ES-I3 (cell line): ENCODE measurements around the gene IGFN1.

Experiments used
- H3K36me3 ChIP-seq: 2 replicates; pipeline ENCODE4 v1.6.1; 2013; ENCODE audit warnings: mild to moderate bottlenecking, low read length, control low read depth, moderate library complexity; ENCODE audit not compliant: insufficient read depth
- H3K4me1 ChIP-seq: 2 replicates; pipeline ENCODE4 v1.6.1; 2013; ENCODE audit warnings: mild to moderate bottlenecking, control low read depth, low read length; ENCODE audit not compliant: insufficient read depth
- H3K9ac ChIP-seq: 2 replicates; pipeline ENCODE4 v1.6.1; 2013; ENCODE audit warnings: low read depth, mild to moderate bottlenecking, low read length, moderate library complexity
- H3K9me3 ChIP-seq: 2 replicates; pipeline ENCODE4 v1.6.1; 2013; ENCODE audit warnings: mild to moderate bottlenecking, low read length, moderate library complexity; ENCODE audit not compliant: control insufficient read depth, insufficient read depth

IGFN1 gene

GRCh38 chr1:201190624-201191051 lies at the start of gene IGFN1:
Gene IGFN1, plus strand, starts transcription at chr1:201190824. Its CDS starts 2,470 bp downstream, at chr1:201193294.
- Histone ChIP-seq H3K9ac (no peak within 1 kb of the TSS), H3K36me3 (no peaks in the 10 kb centered on the region), H3K9me3 (no peaks in the 10 kb centered on the region), H3K4me1 (no peaks in the 10 kb centered on the region)

GRCh38 chr1:201140941-201141260 lies 49.7 kb upstream of the IGFN1 start:
- Histone ChIP-seq H3K36me3 (peaks cover 24% of the 10 kb centered on the region), H3K9ac (no peak overlapping the region), H3K9me3 (no peaks in the 10 kb centered on the region), H3K4me1 (no peaks in the 10 kb centered on the region)

- H3K36me3 ChIP-seq, result peaks cover 26% of the 10 kb centered on the region
- no peaks in the 10 kb centered on the region for H3K9me3 ChIP-seq
- H3K4me1 ChIP-seq, result no peaks in the 10 kb centered on the region
- H3K9ac ChIP-seq, result no peak overlapping the region
Observed at GRCh38 chr1:201141418-201141817, 49.2 kb upstream of the IGFN1 start.

- Histone ChIP-seq H3K36me3 (peaks cover 29% of the 10 kb centered on the region), H3K9ac (no peak overlapping the region), H3K4me1 (no peaks in the 10 kb centered on the region), H3K9me3 (no peaks in the 10 kb centered on the region)
Observed at GRCh38 chr1:201142011-201142848, 48.4 kb upstream of the IGFN1 start.

GRCh38 chr1:201142849-201143725 lies 47.5 kb upstream of the IGFN1 start:
- Histone ChIP-seq H3K4me1 (no peaks in the 10 kb centered on the region), H3K9ac (no peak overlapping the region), H3K36me3 (peaks cover 34% of the 10 kb centered on the region)

GRCh38 chr1:201143726-201144635 lies 46.6 kb upstream of the IGFN1 start:
- Histone ChIP-seq H3K36me3 (peaks cover 42% of the 10 kb centered on the region), H3K9me3 (no peaks in the 10 kb centered on the region), H3K4me1 (no peaks in the 10 kb centered on the region), H3K9ac (no peak overlapping the region)

More at GRCh38 chr1:201142849-201143725, 47.5 kb upstream of the IGFN1 start:
- no peaks in the 10 kb centered on the region for H3K9me3 ChIP-seq

GRCh38 chr1:201144701-201145100 lies 45.9 kb upstream of the IGFN1 start:
- Histone ChIP-seq H3K9ac (no peak overlapping the region), H3K4me1 (no peaks in the 10 kb centered on the region), H3K9me3 (no peaks in the 10 kb centered on the region), H3K36me3 (peaks cover 42% of the 10 kb centered on the region)

GRCh38 chr1:201145132-201145531 lies 45.5 kb upstream of the IGFN1 start:
- Histone ChIP-seq H3K36me3 (peaks cover 45% of the 10 kb centered on the region), H3K9ac (no peak overlapping the region), H3K4me1 (no peaks in the 10 kb centered on the region), H3K9me3 (no peaks in the 10 kb centered on the region)

- no peak overlapping the region for H3K9ac ChIP-seq
- no peaks in the 10 kb centered on the region for H3K9me3 ChIP-seq
- H3K36me3 ChIP-seq, result peaks cover 51% of the 10 kb centered on the region
- no peaks in the 10 kb centered on the region for H3K4me1 ChIP-seq
Observed at GRCh38 chr1:201145816-201146215, 44.8 kb upstream of the IGFN1 start.

GRCh38 chr1:201146626-201147390 lies 43.8 kb upstream of the IGFN1 start:
- no peaks in the 10 kb centered on the region for H3K4me1 ChIP-seq
- H3K36me3 ChIP-seq, result peaks cover 59% of the 10 kb centered on the region
- no peaks in the 10 kb centered on the region for H3K9me3 ChIP-seq
- H3K9ac ChIP-seq, result no peak overlapping the region

GRCh38 chr1:201147396-201148015 lies 43.1 kb upstream of the IGFN1 start:
- peaks cover 60% of the 10 kb centered on the region for H3K36me3 ChIP-seq
- H3K9me3 ChIP-seq, result no peaks in the 10 kb centered on the region
- H3K4me1 ChIP-seq, result no peaks in the 10 kb centered on the region
- H3K9ac ChIP-seq, result no peak overlapping the region

GRCh38 chr1:201149400-201149799 lies 41.2 kb upstream of the IGFN1 start:
- H3K36me3 ChIP-seq, result peaks cover 48% of the 10 kb centered on the region
- peaks cover 8% of the 10 kb centered on the region for H3K4me1 ChIP-seq
- no peaks in the 10 kb centered on the region for H3K9me3 ChIP-seq
- H3K9ac ChIP-seq, result no peak overlapping the region
